CD4-positive, alpha-beta T cell treated with Interleukin-21 for 1 hour (primary cell): ENCODE data around the gene LRP1B.
"Not testable (repeated sequence)": the region's sequence is repeated elsewhere in the genome, so short reads cannot be mapped to it uniquely, and the experiment has no call there.

Source experiments
- DNase-seq: peaks from one replicate; pipeline ENCODE4 v3.0.0-alpha.2; 2020

LRP1B gene

GRCh38 chr2:140737006-140737405 lies 1393.8 kb downstream of the LRP1B start:
- DNase-seq: no peak

DNA sequence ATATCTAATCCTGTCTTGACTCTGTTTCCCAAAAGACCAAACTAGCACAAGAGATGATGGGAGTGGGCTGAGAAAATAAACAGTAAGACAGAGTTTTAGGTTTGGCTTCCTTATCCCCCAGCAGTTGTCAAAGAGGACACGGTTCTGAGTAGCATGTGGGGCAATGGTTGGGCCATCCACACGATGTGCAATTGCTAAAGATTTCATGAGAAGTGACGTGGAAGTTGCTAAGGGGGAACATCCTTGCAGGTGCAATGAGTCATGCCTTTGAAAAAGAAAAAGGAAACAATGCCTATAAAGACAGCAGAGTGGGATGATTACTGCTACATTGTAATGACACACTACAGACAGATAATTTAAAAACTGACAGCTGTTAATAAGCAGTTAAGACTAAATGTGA lies 1395.8 kb downstream of the LRP1B start:
- DNase-seq: no peak

GRCh38 chr2:140718999-140719398 lies 1411.8 kb downstream of the LRP1B start:
- no peak for DNase-seq

- no peak for DNase-seq
Observed at GRCh38 chr2:140717481-140717880, 1413.3 kb downstream of the LRP1B start.

- DNase-seq: no peak
Observed at GRCh38 chr2:140714586-140714985, 1416.2 kb downstream of the LRP1B start.

GRCh38 chr2:140711867-140712266 lies 1418.9 kb downstream of the LRP1B start:
- DNase-seq: no peak

GRCh38 chr2:140701726-140702125 lies 1429.1 kb downstream of the LRP1B start:
- DNase-seq: no peak

DNA sequence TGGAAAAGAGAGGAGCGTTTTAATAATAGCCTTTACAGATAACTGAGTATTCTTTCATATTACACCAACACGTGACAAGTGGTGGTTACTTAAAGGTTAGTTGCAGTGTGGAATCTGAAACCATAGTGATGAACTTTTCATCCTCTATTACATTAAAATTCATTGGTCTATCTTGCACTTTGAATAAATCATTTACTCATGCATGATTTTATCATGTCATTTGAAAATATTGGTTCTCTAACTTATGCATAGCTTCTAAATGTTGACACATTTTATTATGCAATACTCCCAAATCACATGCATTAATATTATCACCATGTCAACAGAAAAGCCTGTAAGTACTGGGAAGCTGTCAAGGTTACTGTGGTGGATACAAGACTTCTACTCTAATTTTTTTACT lies 1432.2 kb downstream of the LRP1B start:
- no peak for DNase-seq

DNA sequence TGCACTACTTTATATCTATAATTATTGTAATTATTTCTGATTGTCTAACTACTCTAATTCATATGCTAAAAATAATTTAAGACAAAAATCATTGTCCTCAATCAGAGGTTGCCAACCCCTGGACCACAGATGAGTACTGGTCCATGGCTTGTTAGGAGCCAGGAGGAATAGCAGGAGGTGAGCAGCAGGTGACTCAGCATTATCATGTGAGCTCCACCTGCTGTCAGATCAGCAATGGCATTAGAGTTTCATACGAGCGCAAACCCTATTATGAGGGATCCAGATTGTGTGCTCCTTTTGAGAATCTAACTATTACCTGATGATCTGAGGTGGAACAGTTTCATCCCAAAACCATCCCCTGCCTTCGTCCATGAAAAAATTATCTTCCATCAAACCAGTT lies 1434.4 kb downstream of the LRP1B start:
- DNase-seq: no peak

DNA sequence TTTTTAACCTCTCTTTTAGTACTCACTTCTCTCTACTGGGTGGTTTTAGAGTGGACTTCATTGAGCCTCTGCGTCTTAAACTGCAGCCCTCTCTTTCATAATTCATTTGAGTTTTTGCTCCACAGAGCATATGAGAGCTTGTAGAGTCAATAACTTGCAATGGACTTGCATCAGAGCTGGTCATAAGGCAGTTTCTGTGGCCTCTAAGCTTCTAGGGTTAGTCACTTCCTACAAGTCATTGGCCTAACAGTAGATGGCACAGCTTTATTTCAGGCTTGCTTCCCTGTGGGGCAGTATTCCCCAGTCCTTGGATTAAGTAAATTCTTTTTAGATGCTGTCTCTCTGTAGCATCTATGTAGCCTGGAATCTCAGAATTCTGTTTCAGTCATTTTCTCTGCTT lies 1435.7 kb downstream of the LRP1B start:
- DNase-seq: no peak

DNA sequence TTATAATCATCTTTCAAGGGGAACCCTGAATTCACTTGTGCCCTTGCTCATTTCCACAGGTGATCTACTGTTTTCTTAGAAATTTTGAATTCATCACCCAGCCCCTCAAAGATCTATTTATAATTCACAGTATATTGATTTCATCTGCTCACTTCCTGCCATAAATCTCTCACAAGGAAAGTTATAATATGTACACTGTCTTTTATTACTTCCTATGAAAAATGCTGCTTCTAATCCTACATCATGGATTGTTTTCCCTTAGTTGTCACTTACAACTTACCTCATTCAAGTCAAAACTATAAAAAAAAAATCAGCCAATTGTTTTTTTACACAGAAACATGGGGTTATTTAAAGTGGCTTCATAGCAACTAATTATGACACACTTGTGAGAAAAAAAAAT lies 1443.0 kb downstream of the LRP1B start:
- DNase-seq: no peak

- DNase-seq: no peak
Observed at GRCh38 chr2:140683658-140684057, 1447.2 kb downstream of the LRP1B start.

DNA sequence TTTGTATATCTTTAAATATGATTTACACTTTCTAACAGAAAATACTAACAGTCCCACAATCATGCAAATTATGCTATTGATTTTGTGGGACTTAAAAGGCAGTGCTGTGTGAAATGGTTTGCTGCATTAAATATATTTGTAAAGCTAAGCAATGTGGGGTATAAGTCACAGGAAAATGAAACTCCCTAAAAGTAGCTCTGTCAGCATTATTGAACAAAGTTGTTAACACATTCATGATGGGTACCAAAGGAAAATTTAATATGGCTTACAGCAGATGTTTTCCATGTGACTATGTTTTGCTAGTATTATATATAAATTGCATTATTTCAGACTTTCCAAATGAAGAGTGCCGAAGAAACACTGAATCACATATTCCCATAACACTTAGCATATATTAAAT lies 1450.0 kb downstream of the LRP1B start:
- no peak for DNase-seq

DNA sequence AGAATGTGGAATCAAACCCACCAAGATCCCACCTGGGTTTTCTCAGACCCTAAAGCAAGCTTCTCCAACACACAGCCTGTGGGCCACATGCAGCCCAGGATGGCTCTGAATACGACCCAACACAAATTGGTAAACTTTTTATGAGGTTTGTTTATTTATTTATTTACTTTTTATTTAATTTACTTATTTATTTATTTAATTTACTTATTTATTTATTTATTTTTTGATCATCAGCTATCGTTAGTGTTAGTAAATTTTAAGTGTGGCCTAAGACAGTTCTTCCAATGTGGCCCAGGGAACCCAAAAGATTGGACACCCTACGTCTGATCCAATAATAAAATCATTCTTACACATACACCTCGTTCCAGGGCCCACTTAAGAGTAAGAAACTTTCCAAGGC lies 1451.1 kb downstream of the LRP1B start:
- DNase-seq: no peak

DNA sequence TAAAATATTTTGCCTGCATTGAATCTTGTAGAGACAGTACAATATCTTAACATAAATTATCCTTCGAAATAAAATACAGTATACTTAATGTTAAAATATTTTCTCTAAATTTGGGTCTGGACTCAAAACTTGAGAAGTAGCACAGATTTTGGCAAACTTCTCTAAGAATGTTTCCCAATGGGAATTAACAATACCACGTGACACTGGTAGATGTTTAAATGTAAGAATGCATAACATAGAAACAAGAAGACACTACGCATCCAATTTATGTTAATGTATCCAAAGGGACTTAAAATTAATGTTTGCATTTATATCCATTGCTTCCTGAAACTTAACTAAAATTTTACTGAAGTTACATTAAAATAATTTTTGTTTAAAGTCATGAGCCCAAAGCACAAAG lies 1460.9 kb downstream of the LRP1B start:
- no peak for DNase-seq

GRCh38 chr2:140667203-140667602 lies 1463.6 kb downstream of the LRP1B start:
- no peak for DNase-seq

GRCh38 chr2:140662504-140662903 lies 1468.3 kb downstream of the LRP1B start:
- DNase-seq: no peak

GRCh38 chr2:140658760-140659692 lies 1471.8 kb downstream of the LRP1B start:
- no peak for DNase-seq

GRCh38 chr2:140657657-140658056 lies 1473.2 kb downstream of the LRP1B start:
- no peak for DNase-seq

GRCh38 chr2:140654565-140654964 lies 1476.3 kb downstream of the LRP1B start:
- no peak for DNase-seq

DNA sequence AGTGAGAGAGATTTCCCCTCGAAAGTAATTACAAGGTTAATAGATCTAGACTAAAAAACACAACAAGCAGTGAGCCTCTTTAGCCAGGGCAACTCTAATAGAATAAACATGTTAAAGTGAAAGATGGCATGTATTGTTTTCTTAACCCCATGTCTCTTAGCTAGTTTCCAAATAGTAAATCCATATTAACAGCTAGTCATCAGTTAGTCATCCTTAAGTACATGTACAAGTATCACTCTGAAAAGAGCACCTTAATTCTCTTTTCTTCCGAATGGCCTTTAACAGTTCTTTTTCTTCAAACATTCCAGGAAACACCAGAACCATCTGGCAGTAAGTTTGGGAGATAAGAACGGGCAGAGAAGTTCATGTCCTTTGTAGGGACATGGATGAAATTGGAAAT lies 1480.0 kb downstream of the LRP1B start:
- DNase-seq: no peak

DNA sequence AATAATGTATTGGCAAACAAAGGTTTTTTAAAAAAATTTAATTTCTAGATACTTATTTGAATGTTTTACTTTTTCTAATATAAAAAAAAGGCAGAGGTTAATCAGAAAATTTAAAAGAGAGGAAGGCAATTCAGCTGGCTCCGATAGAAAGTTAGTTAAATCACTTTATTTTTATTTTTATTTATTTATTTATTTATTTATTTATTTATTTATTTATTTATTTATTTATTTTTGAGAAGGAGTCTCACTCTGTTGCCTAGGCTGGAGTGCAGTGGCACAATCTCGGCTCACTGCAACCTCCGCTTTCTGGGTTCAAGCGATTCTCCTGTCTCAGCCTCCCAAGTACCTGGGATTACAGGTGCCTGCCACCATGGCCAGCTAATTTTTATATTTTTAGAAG lies 1480.7 kb downstream of the LRP1B start:
- not testable (repeated sequence) for DNase-seq

- no peak for DNase-seq
Observed at GRCh38 chr2:140648393-140648792, 1482.4 kb downstream of the LRP1B start.

DNA sequence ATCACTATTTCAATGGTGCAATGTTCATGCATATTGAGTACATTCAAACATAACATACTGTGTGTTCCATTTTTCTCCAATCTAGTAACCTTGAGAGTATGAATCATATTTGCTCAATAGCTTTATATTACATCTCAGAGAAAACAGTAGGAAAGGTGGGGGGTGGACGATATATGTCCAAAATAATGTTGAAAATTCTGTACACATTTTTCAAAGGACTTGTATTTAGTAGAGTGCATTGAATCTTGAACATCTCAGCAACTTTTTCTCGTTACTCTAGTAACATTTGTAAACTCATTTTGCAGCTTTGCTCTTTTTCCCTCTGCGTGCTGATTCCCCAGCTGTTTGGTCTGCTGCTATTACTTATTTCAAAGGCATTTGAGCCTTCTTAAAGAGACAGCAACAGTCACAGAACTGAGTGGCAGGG lies 1487.0 kb downstream of the LRP1B start:
- DNase-seq: no peak

DNA sequence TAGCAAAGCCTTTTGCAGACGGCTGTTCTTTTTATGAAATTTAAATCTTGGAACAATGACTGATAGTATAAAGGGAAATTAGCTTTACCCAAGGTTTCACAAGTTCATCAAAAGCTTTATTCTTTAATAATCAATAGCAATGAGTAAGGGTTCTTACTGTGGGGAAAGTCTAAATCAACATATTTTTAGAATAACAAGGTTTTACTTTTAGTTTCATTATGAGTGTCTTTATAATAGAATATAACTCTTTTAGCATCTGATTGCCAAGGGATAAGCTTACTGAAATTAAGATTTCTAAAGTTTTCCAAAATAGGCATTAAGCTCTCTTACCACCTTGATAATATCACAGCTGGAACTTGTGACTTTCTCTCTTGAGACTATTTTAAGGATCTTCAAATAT lies 1489.7 kb downstream of the LRP1B start:
- DNase-seq: no peak
